Mucosa of rectum (tissue), 2 donors: ENCODE data around the gene CHST15.

Source experiments
- H3K27ac ChIP-seq, 2 donors: one replicate each; pipeline ENCODE4 v1.7.0; 2013; ENCODE audit warnings: inconsistent platforms in 2 of 2, low read depth in 2 of 2, low read length in 2 of 2
- H3K27me3 ChIP-seq, 2 donors: one replicate each; pipeline ENCODE4 v1.7.0; 2013; ENCODE audit warnings: low read length in 2 of 2; ENCODE audit not compliant: control insufficient read depth in 2 of 2, insufficient read depth in 2 of 2
- H3K36me3 ChIP-seq, 2 donors: one replicate each; pipeline ENCODE4 v1.7.0; 2013; ENCODE audit warnings: low read length in 2 of 2; ENCODE audit not compliant: control insufficient read depth in 2 of 2, insufficient read depth in 2 of 2
- H3K4me1 ChIP-seq, 2 donors: one replicate each; pipeline ENCODE4 v1.7.0; 2013; ENCODE audit warnings: low read length in 2 of 2, mild to moderate bottlenecking in 1 of 2; ENCODE audit not compliant: control insufficient read depth in 2 of 2, insufficient read depth in 2 of 2
- H3K4me3 ChIP-seq, 2 donors: one replicate each; pipeline ENCODE4 v1.7.0; 2013; ENCODE audit warnings: low read length in 2 of 2
- H3K9ac ChIP-seq, 2 donors: one replicate each; pipeline ENCODE4 v1.7.0; 2013; ENCODE audit warnings: low read length in 2 of 2, low read depth in 1 of 2, mild to moderate bottlenecking in 1 of 2
- H3K9me3 ChIP-seq, 2 donors: one replicate each; pipeline ENCODE4 v1.7.0; 2013; ENCODE audit warnings: low read length in 2 of 2; ENCODE audit not compliant: control insufficient read depth in 2 of 2
- donor health status: healthy.
- donor health status: Normal muscosa, but diverticular disease.

The CHST15 gene

GRCh38 chr10:124032087-124032935 is 61.1 kb downstream of the CHST15 start:
- Histone ChIP-seq H3K4me1 (peaks cover 2 to 6% of the 10 kb centered on the region in 2 donors), H3K4me3 (no peak overlapping the region), H3K36me3 (peaks cover 0 to 3% of the 10 kb centered on the region in 2 donors), H3K27ac (peak overlapping the region in 1 of 2 donors; percentile 6), H3K27me3 (no peaks in the 10 kb centered on the region), H3K9ac (no peak overlapping the region), H3K9me3 (no peaks in the 10 kb centered on the region)

- Histone ChIP-seq H3K27me3 (no peaks in the 10 kb centered on the region), H3K36me3 (no peaks in the 10 kb centered on the region), H3K27ac (no peak overlapping the region), H3K4me3 (no peak overlapping the region), H3K9me3 (no peaks in the 10 kb centered on the region), H3K4me1 (peaks cover 0 to 2% of the 10 kb centered on the region in 2 donors), H3K9ac (no peak overlapping the region)
These were observed 62.8 kb downstream of the CHST15 start for GRCh38 chr10:124030492-124031110.

- Histone ChIP-seq H3K4me3 (no peak overlapping the region), H3K4me1 (peaks cover 0 to 2% of the 10 kb centered on the region in 2 donors), H3K27me3 (no peaks in the 10 kb centered on the region), H3K36me3 (no peaks in the 10 kb centered on the region), H3K27ac (no peak overlapping the region), H3K9ac (no peak overlapping the region), H3K9me3 (no peaks in the 10 kb centered on the region)
These were observed 63.3 kb downstream of the CHST15 start for GRCh38 chr10:124030061-124030460.

GRCh38 chr10:124029559-124029958 is 63.8 kb downstream of the CHST15 start:
- Histone ChIP-seq H3K9me3 (no peaks in the 10 kb centered on the region), H3K9ac (no peak overlapping the region), H3K36me3 (no peaks in the 10 kb centered on the region), H3K4me3 (no peak overlapping the region), H3K27ac (no peak overlapping the region), H3K27me3 (no peaks in the 10 kb centered on the region), H3K4me1 (peaks cover 0 to 2% of the 10 kb centered on the region in 2 donors)

- H3K9me3 ChIP-seq: no peaks in the 10 kb centered on the region
- H3K27me3 ChIP-seq: no peaks in the 10 kb centered on the region
- H3K9ac ChIP-seq: no peak overlapping the region
- no peak overlapping the region for H3K4me3 ChIP-seq
- H3K4me1 ChIP-seq: peaks cover 0 to 2% of the 10 kb centered on the region in 2 donors
- no peaks in the 10 kb centered on the region for H3K36me3 ChIP-seq
- no peak overlapping the region for H3K27ac ChIP-seq
These were observed 64.5 kb downstream of the CHST15 start for GRCh38 chr10:124028700-124029480.

DNA sequence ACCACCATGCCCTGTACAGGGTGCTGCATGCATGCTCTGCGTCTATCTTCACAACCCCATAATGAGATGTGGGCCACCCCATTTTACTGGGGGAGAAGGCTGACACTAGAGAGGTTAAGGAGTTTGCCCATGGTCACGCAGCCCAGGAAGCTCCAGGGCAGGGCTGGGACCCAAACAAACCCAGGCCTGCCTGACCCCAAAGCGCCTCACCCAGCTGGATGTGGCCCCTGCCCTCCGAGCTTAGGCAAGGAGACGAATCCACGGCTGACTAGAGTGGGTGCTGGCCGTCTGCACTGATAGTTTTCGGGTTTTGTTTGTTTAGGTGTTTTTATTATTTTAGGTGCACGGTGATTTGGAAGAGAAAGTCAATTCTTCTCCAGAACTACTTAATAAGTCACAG is 65.7 kb downstream of the CHST15 start:
- Histone ChIP-seq H3K4me3 (no peak overlapping the region), H3K36me3 (no peaks in the 10 kb centered on the region), H3K9ac (no peak overlapping the region), H3K27me3 (no peaks in the 10 kb centered on the region), H3K9me3 (no peaks in the 10 kb centered on the region), H3K27ac (no peak overlapping the region), H3K4me1 (peaks cover 0 to 2% of the 10 kb centered on the region in 2 donors)

DNA sequence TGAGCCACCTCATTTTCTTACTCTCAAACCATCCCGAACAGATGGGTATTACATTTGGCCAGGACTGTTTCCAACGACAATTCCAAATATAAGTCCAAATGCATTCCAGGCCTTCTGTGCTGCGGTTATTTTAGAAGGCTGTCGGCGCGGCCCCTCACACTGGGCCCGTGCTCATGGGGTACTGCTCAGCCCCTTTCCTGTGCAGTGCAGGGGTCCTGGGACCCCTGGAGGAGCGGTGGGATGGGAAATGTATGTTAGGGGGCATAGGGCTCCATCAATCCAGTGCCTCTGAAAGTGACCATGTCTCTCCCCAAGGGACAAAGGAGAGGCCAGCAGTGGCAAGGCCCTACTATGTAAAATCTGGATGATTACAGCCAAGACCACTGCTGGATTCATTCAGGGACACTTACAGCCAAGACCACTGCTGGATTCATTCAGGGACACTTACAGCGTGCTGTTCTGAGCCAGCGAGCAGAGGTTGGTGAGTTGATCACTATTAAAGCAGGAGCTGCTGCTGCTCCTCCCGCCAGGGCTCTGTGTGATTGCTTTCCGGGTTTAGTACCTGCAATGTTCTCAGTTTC is 66.3 kb downstream of the CHST15 start:
- no peaks in the 10 kb centered on the region for H3K27me3 ChIP-seq
- no peaks in the 10 kb centered on the region for H3K9me3 ChIP-seq
- H3K4me3 ChIP-seq: no peak overlapping the region
- no peak overlapping the region for H3K9ac ChIP-seq
- peaks cover 0 to 2% of the 10 kb centered on the region in 2 donors for H3K4me1 ChIP-seq
- no peak overlapping the region for H3K27ac ChIP-seq
- no peaks in the 10 kb centered on the region for H3K36me3 ChIP-seq

- Histone ChIP-seq H3K9ac (no peak overlapping the region), H3K27me3 (no peaks in the 10 kb centered on the region), H3K4me3 (no peak overlapping the region), H3K36me3 (no peaks in the 10 kb centered on the region), H3K27ac (no peak overlapping the region), H3K4me1 (peaks cover 0 to 2% of the 10 kb centered on the region in 2 donors), H3K9me3 (no peaks in the 10 kb centered on the region)
These were observed 66.8 kb downstream of the CHST15 start for GRCh38 chr10:124026589-124026939.

DNA sequence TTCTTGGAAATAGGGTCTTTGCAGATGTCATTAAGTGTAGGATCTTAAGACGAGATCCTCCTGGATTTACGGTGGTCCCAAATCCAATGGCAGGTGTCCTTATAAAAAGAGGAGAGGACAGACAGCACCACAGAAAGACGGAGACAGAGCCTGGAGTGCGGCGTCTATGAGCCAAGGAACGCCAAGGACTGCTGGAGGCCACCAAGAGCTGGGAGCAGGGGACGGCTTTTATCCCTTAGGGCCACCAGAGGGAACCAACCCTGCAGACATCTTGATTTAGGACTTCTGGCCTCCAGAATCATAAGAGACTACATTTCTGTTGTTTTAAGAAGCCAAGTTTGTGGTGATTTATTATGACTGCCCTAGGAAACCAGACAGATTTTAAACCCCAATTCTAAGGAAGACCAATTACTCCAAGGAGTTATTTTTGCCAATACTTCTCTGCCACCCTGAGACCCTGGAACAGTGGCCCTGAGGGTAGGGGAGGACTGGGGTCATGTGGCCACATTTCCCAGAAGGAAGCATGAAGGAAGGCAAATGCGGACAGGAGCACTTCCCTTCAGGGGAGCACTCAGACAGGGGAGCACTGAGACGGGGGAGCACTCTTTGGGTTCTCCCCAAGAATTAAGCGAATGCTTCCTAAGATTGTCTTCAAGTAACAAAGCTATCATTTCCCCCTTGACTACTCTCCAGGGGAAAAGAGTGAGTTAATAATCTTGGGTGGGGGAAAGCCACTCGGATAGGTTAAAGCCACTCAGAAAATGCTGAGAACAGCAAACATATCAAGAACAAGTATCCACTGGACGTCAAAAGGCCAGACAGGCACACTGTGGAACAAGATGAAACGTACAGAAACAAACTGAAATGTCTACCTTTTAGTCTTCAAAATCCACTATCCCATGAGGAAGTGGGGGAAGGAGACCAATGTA is 67.5 kb downstream of the CHST15 start:
- no peak overlapping the region for H3K9ac ChIP-seq
- peaks cover 0 to 2% of the 10 kb centered on the region in 2 donors for H3K4me1 ChIP-seq
- no peaks in the 10 kb centered on the region for H3K9me3 ChIP-seq
- no peaks in the 10 kb centered on the region for H3K27me3 ChIP-seq
- H3K4me3 ChIP-seq: no peak overlapping the region
- H3K27ac ChIP-seq: no peak overlapping the region
- H3K36me3 ChIP-seq: no peaks in the 10 kb centered on the region
